ENCODE measurements around the gene DNAL1. TPM values are rescaled to one million over a fixed set of nuclear protein-coding genes. Genes with fewer than 3 reads are reported as not detected.

DNAL1 gene
- total RNA-seq, 1 donor from 2014 or later: 1.5 TPM

DNA sequence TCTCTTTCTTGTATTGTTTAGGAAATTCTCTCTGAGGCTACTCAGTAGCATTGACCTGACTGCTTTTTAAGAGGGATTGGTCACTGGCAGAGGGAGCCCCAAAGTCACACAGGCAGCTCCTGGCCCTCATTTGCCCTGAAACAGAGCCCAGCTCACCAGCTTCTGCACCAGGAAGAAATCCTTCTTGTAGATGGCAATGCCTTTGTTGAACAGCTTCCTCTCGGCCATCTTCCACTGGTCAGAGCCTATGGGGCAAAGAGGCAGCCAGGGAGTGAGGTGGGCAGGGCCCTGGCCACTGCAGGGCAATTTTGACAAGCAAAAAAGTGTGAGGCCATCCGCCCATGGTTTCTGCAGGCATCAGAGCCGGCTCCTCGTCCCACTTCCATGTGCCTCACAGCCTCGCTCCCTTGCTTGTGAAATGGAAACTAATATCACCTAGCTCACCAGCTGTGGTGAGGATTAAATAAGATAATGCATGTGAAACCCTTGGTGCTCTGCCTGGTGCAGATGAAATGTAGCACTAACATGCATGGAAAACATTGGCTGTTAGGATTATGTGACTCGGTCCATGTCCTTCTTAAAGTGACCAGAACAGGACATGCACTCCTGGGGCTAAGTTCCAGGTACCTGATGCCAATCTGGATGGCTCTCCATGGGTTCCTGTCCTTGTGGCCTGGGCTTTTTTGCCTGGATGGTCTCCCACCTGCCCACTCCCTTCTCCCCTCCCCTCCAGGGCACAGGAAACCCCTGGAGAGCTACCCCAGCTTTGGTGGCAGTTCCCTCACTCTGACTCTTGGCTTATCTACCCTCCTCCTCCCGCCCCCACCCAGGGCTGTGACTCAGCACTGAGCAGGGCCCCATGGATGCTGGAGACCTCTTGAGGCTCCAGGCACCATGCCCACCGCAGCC lies 80.6 kb downstream of the DNAL1 start:
- peaks cover 16 to 45% of the 10 kb centered on the region in 2 donors for H3K4me1 ChIP-seq
- intact Hi-C loops (cut with DNase I): loop anchor here (2.0 to 10.0 kb wide), 2 partner anchors 69 to 359 kb away; partner anchors contain the start of genes ALDH6A1 and LIN52
- no peaks in the 10 kb centered on the region for H3K9me3 ChIP-seq
- TF ChIP-seq, protein P1, sequence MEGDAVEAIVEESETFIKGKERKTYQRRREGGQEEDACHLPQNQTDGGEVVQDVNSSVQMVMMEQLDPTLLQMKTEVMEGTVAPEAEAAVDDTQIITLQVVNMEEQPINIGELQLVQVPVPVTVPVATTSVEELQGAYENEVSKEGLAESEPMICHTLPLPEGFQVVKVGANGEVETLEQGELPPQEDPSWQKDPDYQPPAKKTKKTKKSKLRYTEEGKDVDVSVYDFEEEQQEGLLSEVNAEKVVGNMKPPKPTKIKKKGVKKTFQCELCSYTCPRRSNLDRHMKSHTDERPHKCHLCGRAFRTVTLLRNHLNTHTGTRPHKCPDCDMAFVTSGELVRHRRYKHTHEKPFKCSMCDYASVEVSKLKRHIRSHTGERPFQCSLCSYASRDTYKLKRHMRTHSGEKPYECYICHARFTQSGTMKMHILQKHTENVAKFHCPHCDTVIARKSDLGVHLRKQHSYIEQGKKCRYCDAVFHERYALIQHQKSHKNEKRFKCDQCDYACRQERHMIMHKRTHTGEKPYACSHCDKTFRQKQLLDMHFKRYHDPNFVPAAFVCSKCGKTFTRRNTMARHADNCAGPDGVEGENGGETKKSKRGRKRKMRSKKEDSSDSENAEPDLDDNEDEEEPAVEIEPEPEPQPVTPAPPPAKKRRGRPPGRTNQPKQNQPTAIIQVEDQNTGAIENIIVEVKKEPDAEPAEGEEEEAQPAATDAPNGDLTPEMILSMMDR (IDR thresholded peaks at IDR 0.05): no peak
- peaks cover 73 to 76% of the 10 kb centered on the region in 2 donors for H3K36me3 ChIP-seq
- H3K4me3 ChIP-seq: no peak overlapping the region
- peak in 1 of 2 donors; percentile 71 for DNase-seq (ENCODE audit: low spot score in 2 of 2)
- no peaks in the 10 kb centered on the region for H3K27me3 ChIP-seq
- peak overlapping the region; percentile 80 to 86 for H3K27ac ChIP-seq

DNA sequence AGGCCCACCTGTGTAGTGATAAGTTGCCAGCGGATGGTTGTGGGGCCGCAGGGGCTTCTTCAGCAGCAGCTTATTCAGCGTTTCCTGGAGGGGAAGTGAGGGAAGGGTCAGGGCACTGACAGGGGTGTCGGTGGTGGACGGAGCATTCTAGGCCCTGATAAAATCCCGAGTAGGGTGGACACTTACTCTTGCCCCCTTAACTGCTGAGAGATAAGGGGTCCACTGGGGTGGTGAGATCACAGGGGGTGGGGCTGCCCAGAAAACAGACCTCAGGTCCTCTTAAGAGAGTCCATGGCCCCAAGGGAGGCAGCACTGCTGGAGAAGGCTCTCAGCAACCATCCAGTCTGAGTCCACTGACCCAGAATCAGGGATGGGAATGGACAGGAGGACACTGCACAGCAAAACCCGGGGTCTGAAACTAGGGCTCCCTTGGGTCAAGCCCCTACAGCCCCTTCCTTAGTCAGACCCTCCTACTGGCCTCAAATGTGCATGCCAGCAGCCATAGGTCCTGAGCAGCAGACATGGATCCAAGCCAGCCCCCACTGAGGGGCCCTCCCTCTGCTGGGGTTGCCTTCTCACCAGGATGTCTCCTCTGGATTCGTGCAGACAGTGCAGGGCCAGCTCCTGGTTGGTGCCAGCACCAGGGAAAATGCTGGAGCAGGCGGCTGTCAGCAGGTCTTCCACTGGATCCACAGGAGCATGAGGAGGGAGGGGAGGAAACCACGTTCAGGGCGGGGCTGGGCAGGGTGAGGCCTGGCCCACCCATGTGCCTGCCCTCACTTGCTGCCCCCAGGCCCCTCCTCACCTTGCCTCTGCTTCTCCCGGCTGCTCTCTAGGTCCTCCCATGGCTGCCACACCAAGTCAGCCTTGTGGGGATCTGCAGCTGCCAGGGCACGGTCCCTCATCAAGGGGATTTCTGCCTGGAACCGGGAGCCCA lies 81.5 kb downstream of the DNAL1 start:
- H3K36me3 ChIP-seq: peaks cover 68 to 72% of the 10 kb centered on the region in 2 donors
- intact Hi-C loops (cut with DNase I): loop anchor here (10.0 kb wide), 1 partner anchor 359 kb away; the partner anchor contains the start of genes ALDH6A1 and LIN52

DNA sequence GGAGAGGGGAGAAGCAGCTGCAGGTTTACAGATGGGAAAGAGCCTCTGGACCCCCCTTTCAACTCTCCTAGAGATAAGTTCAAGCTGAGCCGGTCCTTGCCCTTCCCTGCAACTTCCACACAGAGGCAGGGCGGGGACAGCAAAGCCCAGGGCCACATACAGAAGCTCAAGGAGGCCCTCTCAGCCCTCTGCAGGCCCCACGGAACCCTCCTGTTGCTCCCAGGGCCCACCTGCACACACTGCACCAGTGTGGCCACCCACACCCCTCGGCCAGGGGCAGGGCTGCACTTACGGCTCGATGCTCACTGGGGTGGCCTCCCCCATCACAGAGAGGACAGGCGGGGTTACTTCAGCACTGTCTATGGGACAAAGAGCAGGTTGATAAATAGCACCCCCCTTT lies 82.4 kb downstream of the DNAL1 start:
- Histone ChIP-seq H3K27ac (peak overlapping the region; percentile 80 to 86), H3K27me3 (no peaks in the 10 kb centered on the region), H3K9me3 (no peaks in the 10 kb centered on the region), H3K4me3 (no peak overlapping the region), H3K36me3 (peaks cover 64 to 68% of the 10 kb centered on the region in 2 donors), H3K4me1 (peaks cover 16 to 45% of the 10 kb centered on the region in 2 donors)
- no peak for DNase-seq (ENCODE audit: low spot score in 2 of 2)
- intact Hi-C loops (cut with DNase I): loop anchor here (10.0 kb wide), 1 partner anchor 358 kb away; the partner anchor contains the start of genes ALDH6A1 and LIN52
- TF ChIP-seq, protein P1 (IDR thresholded peaks at IDR 0.05): no peak

More for the DNA sequence above, 81.5 kb downstream of the DNAL1 start:
- H3K4me1 ChIP-seq: peaks cover 16 to 45% of the 10 kb centered on the region in 2 donors
- peak overlapping the region; percentile 80 to 86 for H3K27ac ChIP-seq
- DNase-seq (ENCODE audit: low spot score in 2 of 2): no peak
- no peak overlapping the region for H3K4me3 ChIP-seq
- no peaks in the 10 kb centered on the region for H3K9me3 ChIP-seq
- TF ChIP-seq, protein P1 (IDR thresholded peaks at IDR 0.05): no peak
- no peaks in the 10 kb centered on the region for H3K27me3 ChIP-seq

DNA sequence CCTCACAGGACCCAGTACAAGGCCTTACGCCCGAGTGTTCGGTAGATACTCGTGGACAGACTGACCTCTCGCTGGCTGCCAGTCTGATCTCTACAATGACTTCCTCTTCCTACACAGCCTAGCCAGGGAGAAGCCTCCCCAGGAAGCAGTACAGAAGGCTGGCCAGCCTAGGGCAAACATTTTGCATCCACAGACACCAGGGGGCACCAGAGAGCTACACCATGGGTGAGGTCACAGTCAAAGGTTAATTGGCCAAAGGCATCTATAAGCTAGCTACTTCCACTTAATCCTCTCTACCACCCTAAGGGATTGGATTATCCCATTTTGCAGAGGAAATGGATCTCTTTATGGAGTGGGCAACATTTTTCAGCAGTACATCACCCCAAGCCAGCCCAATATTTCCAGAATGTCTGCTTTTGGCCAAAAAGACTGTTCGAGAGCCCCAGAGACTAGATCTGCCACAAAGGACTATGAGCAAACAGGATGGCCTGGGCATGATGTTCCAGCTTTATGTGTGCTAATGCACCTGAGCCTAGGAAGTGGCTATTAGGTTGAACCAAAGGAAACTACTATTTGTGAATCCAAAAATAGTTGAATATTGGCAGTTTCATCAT lies 84.0 kb downstream of the DNAL1 start:
- Histone ChIP-seq H3K9me3 (no peaks in the 10 kb centered on the region), H3K36me3 (peaks cover 66% of the 10 kb centered on the region in 2 donors), H3K27ac (peak overlapping the region; percentile 48 to 54), H3K4me3 (no peak overlapping the region), H3K4me1 (peaks cover 8 to 30% of the 10 kb centered on the region in 2 donors), H3K27me3 (no peaks in the 10 kb centered on the region)
- peak in 1 of 2 donors; percentile 91 for DNase-seq (ENCODE audit: low spot score in 2 of 2)
- intact Hi-C loops (cut with DNase I): loop anchor here (1.0 to 10.0 kb wide), 4 partner anchors 24 to 356 kb away; partner anchors contain the start of genes ALDH6A1 and LIN52
- TF ChIP-seq, protein P1 (IDR thresholded peaks at IDR 0.05): peak; percentile 82 to 95 (median 91)

Data from ascending aorta (tissue), 2 donors.